Stimulated activated naive CD4-positive, alpha-beta T cell (primary cell): Measurements from ENCODE around the gene KCMF1.

Experiments used
- DNase-seq, 6 experiments: peaks; one replicate each; lab custom pipeline; 2025; lab: John Stamatoyannopoulos, UW

KCMF1 gene

GRCh38 chr2:84980263-84980983, 9.5 kb downstream of the KCMF1 start:
- DNase-seq, result no peak

- DNase-seq, result no peak
Observed at GRCh38 chr2:84986018-84986417, 15.1 kb downstream of the KCMF1 start.

GRCh38 chr2:84989422-84989821, 18.5 kb downstream of the KCMF1 start:
- DNase-seq, result no peak

GRCh38 chr2:84989927-84990326, 19.0 kb downstream of the KCMF1 start:
- no peak for DNase-seq

GRCh38 chr2:84991404-84992160, 20.6 kb downstream of the KCMF1 start:
- DNase-seq, result no peak

GRCh38 chr2:84995826-84996225, 24.9 kb downstream of the KCMF1 start:
- DNase-seq, result no peak

- no peak for DNase-seq
Observed at GRCh38 chr2:84996909-84997308, 25.9 kb downstream of the KCMF1 start.

GRCh38 chr2:84999553-84999955, 28.6 kb downstream of the KCMF1 start:
- DNase-seq, result no peak

- no peak for DNase-seq
Observed at GRCh38 chr2:85001595-85001994, 30.6 kb downstream of the KCMF1 start.

- no peak for DNase-seq
Observed at GRCh38 chr2:85002534-85002933, 31.6 kb downstream of the KCMF1 start.

GRCh38 chr2:85008252-85008651, 37.3 kb downstream of the KCMF1 start:
- no peak for DNase-seq

GRCh38 chr2:85009019-85009618, 38.2 kb downstream of the KCMF1 start:
- no peak for DNase-seq

- no peak for DNase-seq
Observed at GRCh38 chr2:85010404-85010803, 39.4 kb downstream of the KCMF1 start.

- DNase-seq, result no peak
Observed at GRCh38 chr2:85011098-85011497, 40.1 kb downstream of the KCMF1 start.

- DNase-seq, result no peak
Observed at GRCh38 chr2:85011747-85012146, 40.8 kb downstream of the KCMF1 start.

GRCh38 chr2:85012431-85012830, 41.5 kb downstream of the KCMF1 start:
- DNase-seq, result no peak

GRCh38 chr2:85012855-85013254, 41.9 kb downstream of the KCMF1 start:
- no peak for DNase-seq

- DNase-seq, result no peak
Observed at GRCh38 chr2:85015653-85016360, 44.8 kb downstream of the KCMF1 start.

GRCh38 chr2:85016446-85016845, 45.5 kb downstream of the KCMF1 start:
- no peak for DNase-seq

- DNase-seq, result peak in 2 of 6 experiments; percentile 9 to 16
Observed at GRCh38 chr2:85017411-85018048, 46.6 kb downstream of the KCMF1 start.

GRCh38 chr2:85018049-85018447, 47.1 kb downstream of the KCMF1 start:
- no peak for DNase-seq

- DNase-seq, result no peak
Observed at GRCh38 chr2:85019121-85019520, 48.2 kb downstream of the KCMF1 start.
